Fibroblast of the aortic adventitia (primary cell): ENCODE results near the gene AGTRAP. TPM values are rescaled to one million over a fixed set of nuclear protein-coding genes. Genes with fewer than 3 reads are reported as not detected.

ENCODE experiments used
- DNase-seq: peaks from one replicate; pipeline ENCODE4 v3.0.0-alpha.2; 2010; ENCODE audit warnings: low read depth
- H3K4me3 ChIP-seq: 2 replicates; pipeline ENCODE4 v1.5.1; 2011; ENCODE audit warnings: low read depth, mild to moderate bottlenecking, control low read depth, low read length, moderate library complexity
- total RNA-seq: library from RNA; depleted of rRNA; stranded (reverse); fragments of >200 nt; gene quantifications from 2 replicates; pipeline ENCODE4 v1.2.3, GENCODE V29; 2012; ENCODE audit warnings: low replicate concordance
- TF ChIP-seq, protein P1 (sequence below): IDR thresholded peaks from 2 replicates; pipeline ENCODE4 v1.5.1; 2011; ENCODE audit warnings: mild to moderate bottlenecking, low read length, control low read depth, inconsistent platforms; ENCODE audit not compliant: insufficient read depth

The AGTRAP gene
- total RNA-seq, 1 donor: 49.4 TPM

DNA sequence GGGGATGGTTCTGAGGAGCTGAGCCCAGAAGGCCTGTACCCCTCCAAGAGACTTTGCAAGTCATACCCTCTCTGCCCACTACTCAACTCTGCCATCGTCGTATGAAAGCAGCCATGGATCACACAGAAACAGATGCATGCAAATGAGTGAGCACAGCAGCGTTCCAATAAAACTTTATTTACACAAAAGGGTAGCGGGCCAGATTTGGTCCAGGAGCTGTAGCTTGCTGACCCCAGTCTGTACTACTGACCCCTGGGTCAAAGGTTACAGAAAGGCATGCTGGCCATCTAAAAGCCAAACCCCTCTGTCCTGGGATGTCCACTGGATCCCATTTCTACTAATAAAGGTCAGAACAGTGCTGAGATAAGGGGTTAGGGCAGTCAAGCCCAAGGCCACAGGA lies 8.8 kb upstream of the AGTRAP start:
- no peak for DNase-seq
- TF ChIP-seq, protein P1, sequence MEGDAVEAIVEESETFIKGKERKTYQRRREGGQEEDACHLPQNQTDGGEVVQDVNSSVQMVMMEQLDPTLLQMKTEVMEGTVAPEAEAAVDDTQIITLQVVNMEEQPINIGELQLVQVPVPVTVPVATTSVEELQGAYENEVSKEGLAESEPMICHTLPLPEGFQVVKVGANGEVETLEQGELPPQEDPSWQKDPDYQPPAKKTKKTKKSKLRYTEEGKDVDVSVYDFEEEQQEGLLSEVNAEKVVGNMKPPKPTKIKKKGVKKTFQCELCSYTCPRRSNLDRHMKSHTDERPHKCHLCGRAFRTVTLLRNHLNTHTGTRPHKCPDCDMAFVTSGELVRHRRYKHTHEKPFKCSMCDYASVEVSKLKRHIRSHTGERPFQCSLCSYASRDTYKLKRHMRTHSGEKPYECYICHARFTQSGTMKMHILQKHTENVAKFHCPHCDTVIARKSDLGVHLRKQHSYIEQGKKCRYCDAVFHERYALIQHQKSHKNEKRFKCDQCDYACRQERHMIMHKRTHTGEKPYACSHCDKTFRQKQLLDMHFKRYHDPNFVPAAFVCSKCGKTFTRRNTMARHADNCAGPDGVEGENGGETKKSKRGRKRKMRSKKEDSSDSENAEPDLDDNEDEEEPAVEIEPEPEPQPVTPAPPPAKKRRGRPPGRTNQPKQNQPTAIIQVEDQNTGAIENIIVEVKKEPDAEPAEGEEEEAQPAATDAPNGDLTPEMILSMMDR: no peak
- no peak overlapping the region for H3K4me3 ChIP-seq

DNA sequence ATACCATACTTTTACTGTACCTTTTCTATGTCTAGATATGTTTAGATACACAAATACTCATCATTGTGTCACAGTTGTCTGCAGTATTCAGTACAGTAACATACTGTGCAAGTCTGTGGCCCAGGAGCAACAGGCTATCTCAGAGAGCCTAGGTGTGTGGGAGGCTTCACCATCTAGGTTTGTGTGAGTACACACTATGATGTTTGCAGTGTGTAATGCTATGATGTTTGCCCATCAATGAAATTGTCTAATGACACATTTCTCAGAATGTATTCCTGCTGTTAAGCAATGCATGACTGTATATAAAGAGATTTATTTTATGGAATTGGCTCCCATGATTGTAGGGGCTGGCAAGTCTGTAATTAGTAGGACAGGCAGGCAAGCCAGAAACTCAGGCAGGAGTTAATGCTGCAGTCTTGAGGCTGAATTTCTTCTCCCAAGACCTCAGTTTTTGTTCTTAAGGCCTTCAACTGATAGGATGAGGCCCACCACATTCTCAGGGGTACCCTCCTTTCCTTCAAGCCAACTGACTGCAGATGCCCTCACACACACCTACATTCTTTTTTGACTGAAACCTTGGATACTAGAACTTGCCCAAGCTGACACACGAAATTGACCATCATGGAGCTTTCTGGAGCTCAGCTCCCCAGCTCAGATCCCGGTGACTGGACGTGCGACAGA lies 7.7 kb upstream of the AGTRAP start:
- H3K4me3 ChIP-seq: no peak overlapping the region
- DNase-seq: no peak

DNA sequence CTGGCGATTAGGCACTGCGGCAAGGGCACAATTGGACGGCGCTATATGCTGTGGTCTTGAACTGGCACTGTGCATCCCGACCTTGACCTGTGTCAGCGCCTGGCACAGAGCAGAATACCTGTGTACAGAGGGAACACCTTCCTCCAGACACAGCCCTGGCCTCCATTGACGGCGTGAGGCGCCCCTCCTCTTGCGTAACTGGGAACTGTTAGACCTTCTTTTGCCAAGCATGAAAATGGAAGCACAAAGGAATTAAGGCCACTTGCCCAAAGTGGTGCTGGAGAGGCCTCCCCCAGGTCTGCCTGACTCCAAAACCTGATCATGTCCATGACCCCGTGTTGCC lies 6.8 kb upstream of the AGTRAP start:
- TF ChIP-seq, protein P1: no peak
- no peak overlapping the region for H3K4me3 ChIP-seq
- DNase-seq: no peak

More for the DNA sequence above, 7.7 kb upstream of the AGTRAP start:
- TF ChIP-seq, protein P1: no peak

DNA sequence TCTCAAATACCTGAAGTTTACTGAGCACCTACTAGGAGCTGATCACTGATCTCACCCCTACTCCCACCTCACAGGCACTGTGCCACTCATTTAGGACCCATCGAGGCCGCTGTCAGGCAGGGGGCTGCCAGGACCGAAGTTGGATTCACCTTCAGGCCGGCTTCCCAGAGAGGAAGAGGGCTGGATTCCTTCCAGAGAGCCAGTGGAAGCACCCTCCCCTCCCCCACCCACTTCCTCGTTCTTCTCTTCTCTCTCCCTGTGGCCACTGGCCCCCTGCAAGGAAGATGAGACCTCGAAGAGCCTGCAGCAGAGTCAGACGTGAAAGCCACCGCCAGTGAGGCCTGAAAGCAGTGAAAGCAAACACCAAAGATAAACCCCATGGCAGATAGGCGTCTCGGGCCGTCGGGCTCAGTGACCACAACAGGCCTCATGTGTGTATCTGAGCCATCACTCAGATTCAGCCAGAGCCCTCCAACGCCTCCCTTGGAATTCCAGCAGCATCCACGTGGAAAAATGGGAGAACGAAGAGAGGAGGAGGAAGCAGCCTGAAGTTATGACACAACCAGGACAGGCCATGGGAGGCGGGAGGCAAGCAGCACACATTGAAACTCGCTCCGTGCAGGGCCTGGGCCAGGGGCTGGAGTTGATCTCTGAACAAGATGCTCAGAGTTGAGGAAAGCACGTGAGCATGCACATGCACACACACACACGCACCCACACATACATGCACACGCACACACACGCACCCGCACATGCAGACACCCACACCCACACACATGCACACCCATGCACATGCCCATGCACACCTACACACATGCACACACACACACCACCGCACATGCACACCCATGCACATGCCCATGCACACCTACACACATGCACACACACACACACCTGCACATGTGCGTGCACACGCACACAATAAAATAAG lies 6.2 kb upstream of the AGTRAP start:
- no peak overlapping the region for H3K4me3 ChIP-seq
- TF ChIP-seq, protein P1: no peak
- no peak for DNase-seq

DNA sequence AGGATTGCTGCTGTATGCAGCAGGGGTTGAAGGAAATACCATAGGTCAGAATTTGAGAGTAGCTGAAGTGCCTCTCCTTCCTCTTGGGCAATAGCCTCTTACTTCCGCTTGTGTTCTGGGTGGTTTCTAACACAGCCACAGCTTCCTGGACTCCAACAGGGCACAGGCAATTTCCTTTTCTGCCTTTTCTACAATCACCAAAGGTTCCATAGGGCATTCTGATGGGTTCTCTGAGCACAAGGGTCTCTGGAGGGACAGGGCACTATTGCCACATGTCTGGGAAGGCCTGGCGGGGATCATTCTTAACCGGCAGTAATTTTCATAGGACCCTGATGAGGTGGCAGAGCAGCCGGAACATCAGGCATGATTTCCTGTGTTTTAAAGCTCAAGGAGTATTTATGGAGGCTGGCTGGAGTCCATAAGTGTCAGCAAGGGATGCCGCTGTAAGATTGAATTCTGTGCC lies 5.5 kb upstream of the AGTRAP start:
- peak; percentile 17 for DNase-seq
- H3K4me3 ChIP-seq: no peak overlapping the region
- TF ChIP-seq, protein P1: no peak

DNA sequence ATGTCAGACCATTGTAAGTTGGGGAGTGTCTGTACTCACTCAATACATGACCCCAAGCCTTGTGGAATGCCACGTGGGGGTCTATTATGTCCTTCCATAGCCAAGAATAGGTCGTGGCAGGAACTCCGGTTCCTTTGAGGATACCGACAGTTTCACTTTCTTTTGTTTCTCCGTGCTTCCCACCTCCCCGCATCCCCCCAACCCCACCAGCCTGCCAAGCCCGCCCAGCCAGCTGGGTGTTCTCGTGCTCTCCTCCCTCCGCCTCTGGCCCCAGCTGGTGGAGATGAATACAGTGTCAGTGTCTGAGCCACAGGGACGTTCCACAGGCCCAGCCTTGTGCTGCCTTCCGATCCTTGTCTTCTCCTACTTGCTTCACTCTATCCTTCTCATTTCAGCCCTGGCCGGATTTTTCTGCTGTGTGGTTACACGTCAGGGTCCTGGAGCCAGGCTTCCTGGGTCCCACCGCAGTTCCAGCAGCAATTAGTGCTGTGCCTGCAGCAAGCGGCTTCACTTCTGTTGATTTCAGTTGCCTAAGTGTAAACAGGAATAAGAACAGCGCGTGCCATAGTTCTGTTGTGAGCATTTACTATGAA lies 4.1 kb upstream of the AGTRAP start:
- peak; percentile 71 for DNase-seq
- H3K4me3 ChIP-seq: peak overlapping the region; percentile 64
- TF ChIP-seq, protein P1: no peak
